GM18873 (cell line): ENCODE results near the gene TAX1BP1.

Experiments
- ATAC-seq: cut with Tn5 transposase; IDR thresholded peaks from one replicate; pipeline ENCODE4 v1.9.1; 2021; ENCODE audit warnings: mild to moderate bottlenecking, moderate library complexity, moderate number of reproducible peaks; ENCODE audit not compliant: unreplicated experiment, low FRiP score

Gene TAX1BP1

DNA sequence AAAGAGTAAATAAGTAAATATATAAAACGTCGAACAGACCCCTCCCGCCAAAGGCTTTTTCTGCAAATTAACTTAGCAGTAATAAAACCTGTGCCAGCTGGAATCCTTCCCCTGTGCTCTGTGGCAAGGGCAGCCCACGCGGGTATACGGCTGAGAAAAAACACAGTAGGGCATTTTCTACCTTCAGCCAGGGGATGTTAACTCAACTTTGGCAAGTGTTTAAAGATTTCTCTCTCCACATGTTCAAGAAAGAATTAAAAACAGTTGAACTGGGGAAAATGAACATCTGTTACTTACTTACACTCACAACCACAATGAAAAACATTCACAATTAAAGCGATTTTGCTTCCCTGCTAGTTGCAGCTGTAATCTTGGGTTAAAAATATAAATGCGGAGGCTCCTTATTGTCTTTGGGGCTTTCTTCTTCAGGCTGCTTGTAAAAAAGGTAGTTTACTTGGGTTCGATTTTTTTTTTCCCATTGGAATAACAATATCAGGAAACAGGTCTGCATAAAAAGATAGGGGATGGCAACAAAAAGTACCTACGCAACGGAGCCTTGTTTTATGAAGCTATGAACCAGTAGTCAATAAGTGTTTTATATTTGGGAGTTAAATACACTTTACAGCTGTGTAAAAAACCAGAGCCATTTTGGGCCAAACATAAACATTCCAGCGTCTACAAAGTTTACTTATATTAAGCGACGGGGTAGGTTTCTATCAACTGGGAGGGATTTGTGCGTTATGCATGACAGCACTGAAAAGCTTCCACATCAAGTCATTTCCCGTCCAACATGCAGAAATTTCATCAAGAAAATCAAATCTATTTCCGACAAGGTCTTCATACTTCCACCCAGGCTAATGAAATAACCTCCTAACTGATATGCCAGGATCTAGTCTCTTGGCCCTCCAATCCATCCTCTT is 132.7 kb downstream of the TAX1BP1 start:
- no peak for ATAC-seq

DNA sequence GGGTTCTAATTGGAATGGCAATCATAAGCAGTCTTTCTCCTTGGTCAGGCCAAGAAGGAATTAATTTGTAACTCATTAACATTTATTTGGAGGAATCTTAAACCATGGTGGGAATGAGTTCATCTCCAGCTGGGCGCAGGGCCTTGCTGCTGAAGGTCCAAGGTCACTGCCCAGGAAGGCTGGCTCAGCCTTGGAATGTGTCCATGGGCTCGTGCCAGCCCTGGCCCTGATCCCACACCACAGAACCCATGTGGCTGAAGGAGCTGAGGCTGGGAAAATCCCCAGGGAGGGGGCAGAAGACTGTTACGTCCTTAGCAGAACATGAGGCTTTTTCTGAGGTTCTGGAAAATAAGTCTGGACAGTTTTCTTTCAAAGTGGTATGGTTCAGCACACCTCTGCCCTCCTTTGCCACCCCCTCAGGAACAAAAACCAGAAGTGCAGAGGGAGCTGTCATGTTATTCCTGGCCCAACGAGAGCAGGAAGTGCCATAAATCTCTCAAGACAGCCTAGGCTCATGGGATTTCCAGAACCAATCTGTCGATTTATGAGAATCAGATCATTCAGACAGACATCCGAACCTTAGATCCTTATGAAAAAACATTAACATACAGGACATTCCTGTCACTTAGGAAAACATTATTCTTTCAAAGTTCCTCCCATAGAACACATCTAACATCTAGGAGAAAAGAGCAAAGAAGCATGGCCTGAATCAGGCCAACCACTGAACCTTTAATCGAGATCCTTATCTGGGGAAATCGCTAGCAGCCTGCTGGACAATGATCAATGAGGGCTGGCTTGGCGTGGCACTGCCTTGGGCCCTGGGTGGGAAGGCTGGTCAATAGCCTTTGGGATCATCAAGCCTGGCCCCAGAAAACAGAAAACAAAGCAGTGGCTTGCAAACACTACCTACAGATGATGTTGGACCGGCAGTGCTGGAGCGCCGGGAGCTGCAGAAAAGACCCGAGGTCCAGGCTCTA is 134.3 kb downstream of the TAX1BP1 start:
- ATAC-seq, result no peak

GRCh38 chr7:27875061-27875460 is 135.1 kb downstream of the TAX1BP1 start:
- ATAC-seq, result no peak

- ATAC-seq, result no peak
Measured at GRCh38 chr7:27875832-27876231, 135.9 kb downstream of the TAX1BP1 start.

- ATAC-seq, result no peak
Measured at GRCh38 chr7:27876756-27877155, 136.8 kb downstream of the TAX1BP1 start.
